Nephron (organoid): ENCODE results near the gene TTC39C.

Experiments
- H3K27ac Mint-ChIP-seq, 3 experiments: 2 replicates each; pipeline ENCODE4 v1.8.0; 2020; ENCODE audit warnings: mixed read lengths in 3 of 3, mild to moderate bottlenecking in 2 of 3, moderate library complexity in 1 of 3
- H3K27me3 Mint-ChIP-seq: 2 replicates; pipeline ENCODE4 v1.8.0; 2021; ENCODE audit warnings: low read depth, mild to moderate bottlenecking, moderate library complexity, mixed read lengths
- H3K36me3 Mint-ChIP-seq: 2 replicates; pipeline ENCODE4 v1.8.0; 2020; ENCODE audit warnings: low read depth, mixed read lengths
- H3K4me1 Mint-ChIP-seq: 2 replicates; pipeline ENCODE4 v1.8.0; 2020; ENCODE audit warnings: mixed read lengths
- H3K4me3 Mint-ChIP-seq, 3 experiments: 2 replicates each; pipeline ENCODE4 v1.8.0; 2020; ENCODE audit warnings: mild to moderate bottlenecking in 3 of 3, mixed read lengths in 3 of 3, moderate library complexity in 2 of 3
- H3K9me3 Mint-ChIP-seq: 2 replicates; pipeline ENCODE4 v1.8.0; 2020; ENCODE audit warnings: mixed read lengths
- TF ChIP-seq, protein P1 (sequence below), 3 experiments: fragments of 200-600 bp; sonication (generic); IDR thresholded peaks; one replicate each; pipeline ENCODE4 v1.5.0; 2021; ENCODE audit warnings: antibody characterized with exemption in 3 of 3; ENCODE audit not compliant: unreplicated experiment in 3 of 3

The TTC39C gene

GRCh38 chr18:23990474-23991410, 23.8 kb upstream of the TTC39C start:
- no peaks in the 10 kb centered on the region for H3K36me3 Mint-ChIP-seq
- TF ChIP-seq, protein P1, sequence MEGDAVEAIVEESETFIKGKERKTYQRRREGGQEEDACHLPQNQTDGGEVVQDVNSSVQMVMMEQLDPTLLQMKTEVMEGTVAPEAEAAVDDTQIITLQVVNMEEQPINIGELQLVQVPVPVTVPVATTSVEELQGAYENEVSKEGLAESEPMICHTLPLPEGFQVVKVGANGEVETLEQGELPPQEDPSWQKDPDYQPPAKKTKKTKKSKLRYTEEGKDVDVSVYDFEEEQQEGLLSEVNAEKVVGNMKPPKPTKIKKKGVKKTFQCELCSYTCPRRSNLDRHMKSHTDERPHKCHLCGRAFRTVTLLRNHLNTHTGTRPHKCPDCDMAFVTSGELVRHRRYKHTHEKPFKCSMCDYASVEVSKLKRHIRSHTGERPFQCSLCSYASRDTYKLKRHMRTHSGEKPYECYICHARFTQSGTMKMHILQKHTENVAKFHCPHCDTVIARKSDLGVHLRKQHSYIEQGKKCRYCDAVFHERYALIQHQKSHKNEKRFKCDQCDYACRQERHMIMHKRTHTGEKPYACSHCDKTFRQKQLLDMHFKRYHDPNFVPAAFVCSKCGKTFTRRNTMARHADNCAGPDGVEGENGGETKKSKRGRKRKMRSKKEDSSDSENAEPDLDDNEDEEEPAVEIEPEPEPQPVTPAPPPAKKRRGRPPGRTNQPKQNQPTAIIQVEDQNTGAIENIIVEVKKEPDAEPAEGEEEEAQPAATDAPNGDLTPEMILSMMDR (IDR thresholded peaks at IDR 0.05; ENCODE audit: unreplicated experiment in 3 of 3): no peak
- peaks cover 8% of the 10 kb centered on the region for H3K27me3 Mint-ChIP-seq
- no peaks in the 10 kb centered on the region for H3K9me3 Mint-ChIP-seq
- H3K27ac Mint-ChIP-seq: no peak overlapping the region
- H3K4me1 Mint-ChIP-seq: peaks cover 4% of the 10 kb centered on the region
- H3K4me3 Mint-ChIP-seq: no peak overlapping the region

DNA sequence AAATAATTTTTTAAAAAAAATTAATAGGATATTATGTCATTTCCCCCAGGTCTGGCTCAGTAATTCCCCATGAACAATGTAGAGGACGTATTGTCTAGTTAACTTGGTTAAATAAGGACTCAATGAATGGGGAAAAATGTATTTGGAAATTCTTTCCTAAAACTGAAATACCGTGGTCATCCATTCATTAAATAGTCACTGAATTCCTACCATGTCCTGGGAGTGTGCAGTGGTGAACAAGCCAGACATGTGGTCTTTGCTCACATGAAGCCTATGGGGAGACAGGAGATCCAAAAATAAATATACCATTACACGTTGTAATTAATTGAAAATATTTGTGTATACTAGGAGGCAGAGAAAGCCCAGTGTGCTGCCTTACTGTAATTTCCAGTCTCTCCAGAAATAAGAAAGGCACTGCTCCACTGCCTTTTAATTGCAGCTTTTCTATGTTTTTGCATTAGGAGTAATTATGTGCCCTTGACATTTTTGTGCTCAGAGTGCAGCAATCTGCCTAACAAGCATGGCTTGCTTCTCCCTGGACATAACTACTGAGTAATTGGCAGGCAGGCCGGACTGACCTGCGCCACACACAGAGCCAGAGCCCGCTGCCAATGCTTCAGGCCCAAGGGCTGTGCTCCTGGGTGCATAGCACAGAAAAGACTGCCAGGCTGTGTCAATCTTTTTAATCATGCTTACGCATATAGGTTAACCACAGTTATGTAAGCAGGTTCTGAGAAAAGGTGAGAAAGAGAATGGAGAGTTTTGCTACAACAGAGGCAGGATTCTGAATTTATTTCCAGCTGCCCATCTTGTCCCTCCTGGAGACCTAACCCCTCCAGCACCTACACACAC, 22.2 kb upstream of the TTC39C start:
- TF ChIP-seq, protein P1 (IDR thresholded peaks at IDR 0.05; ENCODE audit: unreplicated experiment in 3 of 3): no peak
- H3K27me3 Mint-ChIP-seq: peaks cover 8% of the 10 kb centered on the region
- no peaks in the 10 kb centered on the region for H3K9me3 Mint-ChIP-seq
- no peak overlapping the region for H3K4me3 Mint-ChIP-seq
- H3K36me3 Mint-ChIP-seq: no peaks in the 10 kb centered on the region
- H3K4me1 Mint-ChIP-seq: peaks cover 4% of the 10 kb centered on the region
- H3K27ac Mint-ChIP-seq: peak overlapping the region in 1 of 3 experiments; percentile 45

- Mint-ChIP-seq H3K4me3 (no peak overlapping the region), H3K27ac (no peak overlapping the region), H3K4me1 (peaks cover 4% of the 10 kb centered on the region), H3K36me3 (no peaks in the 10 kb centered on the region), H3K27me3 (peaks cover 12% of the 10 kb centered on the region), H3K9me3 (no peaks in the 10 kb centered on the region)
- TF ChIP-seq, protein P1 (IDR thresholded peaks at IDR 0.05; ENCODE audit: unreplicated experiment in 3 of 3): no peak
Measured at GRCh38 chr18:23992941-23993280, 21.6 kb upstream of the TTC39C start.

GRCh38 chr18:23994361-23994902, 20.1 kb upstream of the TTC39C start:
- Mint-ChIP-seq H3K27me3 (peaks cover 12% of the 10 kb centered on the region), H3K4me1 (peaks cover 4% of the 10 kb centered on the region), H3K36me3 (no peaks in the 10 kb centered on the region), H3K9me3 (no peaks in the 10 kb centered on the region), H3K4me3 (no peak overlapping the region), H3K27ac (no peak overlapping the region)
- TF ChIP-seq, protein P1 (IDR thresholded peaks at IDR 0.05; ENCODE audit: unreplicated experiment in 3 of 3): no peak

DNA sequence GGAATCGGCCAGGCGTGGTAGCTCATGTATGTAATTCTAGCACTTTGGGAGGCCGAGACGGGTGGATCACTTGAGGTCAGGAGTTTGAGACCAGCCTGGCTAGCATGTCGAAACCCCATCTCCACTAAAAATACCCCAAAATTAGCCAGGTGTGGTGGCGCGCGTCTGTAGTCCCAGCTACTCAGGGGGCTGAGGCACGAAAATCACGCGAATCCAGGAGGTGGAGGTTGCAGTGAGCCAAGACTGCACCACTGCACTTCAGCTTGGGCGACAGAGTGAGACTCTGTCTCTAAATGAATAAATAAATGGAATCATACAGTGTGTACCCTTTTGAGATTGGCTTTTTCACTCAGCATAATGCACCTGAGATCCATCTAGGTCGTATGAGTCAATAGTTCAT, 19.4 kb upstream of the TTC39C start:
- Mint-ChIP-seq H3K4me3 (no peak overlapping the region), H3K27me3 (peaks cover 12% of the 10 kb centered on the region), H3K27ac (no peak overlapping the region), H3K36me3 (no peaks in the 10 kb centered on the region), H3K4me1 (peaks cover 4% of the 10 kb centered on the region), H3K9me3 (no peaks in the 10 kb centered on the region)
- TF ChIP-seq, protein P1 (IDR thresholded peaks at IDR 0.05; ENCODE audit: unreplicated experiment in 3 of 3): no peak
